ENCODE results near the gene NEK6. TPM values are rescaled to one million over a fixed set of nuclear protein-coding genes. Genes with fewer than 3 reads are reported as not detected.

The NEK6 gene
- total RNA-seq, 1 donor from 2014 or later: 47.7 TPM

DNA sequence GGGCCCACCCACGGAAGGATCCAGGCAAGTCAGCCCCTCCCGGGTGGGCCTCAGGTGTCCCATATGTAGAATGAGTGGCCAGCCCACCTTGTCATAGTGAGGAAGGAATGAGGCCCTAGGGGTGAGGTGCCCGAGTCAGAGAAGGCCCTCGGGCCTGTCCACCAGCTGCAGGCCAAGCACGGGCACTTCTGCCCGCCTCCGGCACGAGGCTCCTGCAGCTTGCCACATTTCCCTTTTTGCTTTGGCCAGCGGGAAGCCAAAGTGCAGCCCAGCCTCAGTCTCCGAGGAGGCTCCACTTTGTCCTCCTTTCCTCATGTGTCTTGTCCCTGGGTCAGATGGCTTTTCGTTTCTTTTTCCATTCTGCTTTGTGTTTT, 84.6 kb downstream of the NEK6 start:
- Mint-ChIP-seq H3K4me3 (ENCODE audit: low read depth) (no peak overlapping the region), H3K27me3 (ENCODE audit: low read depth) (no peaks in the 10 kb centered on the region), H3K9me3 (no peaks in the 10 kb centered on the region), H3K36me3 (ENCODE audit: low read depth) (peaks cover 24% of the 10 kb centered on the region), H3K27ac (no peak overlapping the region), H3K4me1 (ENCODE audit: low read depth) (no peaks in the 10 kb centered on the region)
- intact Hi-C loops (cut with micrococcal nuclease): no loop called here
- no peak for DNase-seq (ENCODE audit: low spot score)

DNA sequence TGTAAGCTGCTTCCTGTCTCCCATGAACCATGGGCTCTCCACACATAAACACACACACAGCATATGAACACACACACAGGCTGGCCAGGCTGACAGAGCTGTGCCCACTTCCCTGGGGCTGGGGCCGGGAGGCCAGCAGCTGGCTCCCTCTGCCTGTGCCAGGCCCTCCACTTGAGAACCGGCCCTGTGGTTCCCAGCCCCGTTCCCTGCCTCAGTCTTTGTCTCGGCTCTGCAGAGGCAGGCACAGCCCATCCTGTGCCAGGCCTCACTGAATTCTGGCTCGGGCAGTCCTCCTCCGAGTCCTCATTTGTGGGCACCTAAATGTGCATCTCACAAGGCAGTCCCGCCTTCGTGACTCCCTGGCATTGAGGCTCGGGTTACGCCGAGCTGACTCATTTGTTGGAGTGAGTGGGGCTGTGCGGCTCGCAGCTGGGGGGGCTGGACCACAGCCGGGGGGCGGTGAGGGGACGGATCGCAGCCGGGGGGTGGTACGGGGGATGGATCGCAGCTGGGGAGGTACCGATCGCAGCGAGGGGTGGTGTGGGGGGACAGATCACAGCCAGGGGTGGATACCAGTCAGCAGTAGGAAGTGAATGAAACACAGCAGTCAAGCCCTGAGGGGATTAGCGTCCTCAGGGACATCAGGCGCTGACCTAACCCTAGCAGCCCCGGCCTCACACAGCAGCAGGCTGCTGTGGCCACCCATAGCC, 85.2 kb downstream of the NEK6 start:
- Mint-ChIP-seq H3K27ac (no peak overlapping the region), H3K4me3 (ENCODE audit: low read depth) (no peak overlapping the region), H3K27me3 (ENCODE audit: low read depth) (no peaks in the 10 kb centered on the region), H3K4me1 (ENCODE audit: low read depth) (no peaks in the 10 kb centered on the region), H3K9me3 (no peaks in the 10 kb centered on the region), H3K36me3 (ENCODE audit: low read depth) (peaks cover 19% of the 10 kb centered on the region)
- DNase-seq (ENCODE audit: low spot score): no peak
- intact Hi-C loops (cut with micrococcal nuclease): no loop called here

DNA sequence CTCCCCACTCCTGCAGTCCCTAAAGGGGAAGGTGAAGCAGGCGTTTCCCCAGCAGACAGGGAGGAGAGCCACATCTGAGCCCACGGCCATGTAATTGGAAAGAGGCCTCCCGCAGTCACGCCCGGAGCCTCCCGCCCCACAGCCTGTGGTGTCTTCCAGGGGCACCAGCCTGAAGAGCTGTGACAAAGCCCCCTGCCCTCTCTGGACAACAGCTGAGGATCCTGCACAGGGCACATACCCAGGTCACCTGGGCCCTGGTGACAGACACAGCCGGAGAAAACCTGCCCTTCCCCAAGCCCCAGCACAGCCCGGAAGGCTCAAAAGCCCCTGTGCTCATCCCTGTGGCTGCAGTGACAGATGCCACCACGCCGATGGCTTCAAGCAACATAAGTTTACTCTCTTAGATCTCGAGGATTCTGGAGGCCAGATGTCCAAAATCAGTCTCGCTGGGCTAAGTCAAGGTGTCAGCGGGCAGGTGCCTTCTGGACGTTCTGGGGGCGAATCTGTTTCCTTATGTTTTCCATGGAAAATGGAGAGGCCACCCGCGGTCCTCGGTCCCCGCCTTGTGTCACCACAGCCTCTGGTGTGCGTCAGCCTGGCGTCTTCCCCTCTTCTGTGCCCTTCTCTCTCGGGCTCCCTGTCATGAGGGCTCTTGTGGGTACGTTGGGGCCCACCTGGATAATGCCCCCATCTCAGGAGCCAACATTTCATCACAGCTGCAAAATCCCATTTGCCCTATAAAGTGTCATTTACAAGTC, 86.0 kb downstream of the NEK6 start:
- H3K4me1 Mint-ChIP-seq (ENCODE audit: low read depth): no peaks in the 10 kb centered on the region
- H3K27ac Mint-ChIP-seq: no peak overlapping the region
- intact Hi-C loops (cut with micrococcal nuclease): no loop called here
- no peaks in the 10 kb centered on the region for H3K27me3 Mint-ChIP-seq (ENCODE audit: low read depth)
- no peaks in the 10 kb centered on the region for H3K9me3 Mint-ChIP-seq
- H3K36me3 Mint-ChIP-seq (ENCODE audit: low read depth): peaks cover 18% of the 10 kb centered on the region
- no peak for DNase-seq (ENCODE audit: low spot score)
- H3K4me3 Mint-ChIP-seq (ENCODE audit: low read depth): no peak overlapping the region

DNA sequence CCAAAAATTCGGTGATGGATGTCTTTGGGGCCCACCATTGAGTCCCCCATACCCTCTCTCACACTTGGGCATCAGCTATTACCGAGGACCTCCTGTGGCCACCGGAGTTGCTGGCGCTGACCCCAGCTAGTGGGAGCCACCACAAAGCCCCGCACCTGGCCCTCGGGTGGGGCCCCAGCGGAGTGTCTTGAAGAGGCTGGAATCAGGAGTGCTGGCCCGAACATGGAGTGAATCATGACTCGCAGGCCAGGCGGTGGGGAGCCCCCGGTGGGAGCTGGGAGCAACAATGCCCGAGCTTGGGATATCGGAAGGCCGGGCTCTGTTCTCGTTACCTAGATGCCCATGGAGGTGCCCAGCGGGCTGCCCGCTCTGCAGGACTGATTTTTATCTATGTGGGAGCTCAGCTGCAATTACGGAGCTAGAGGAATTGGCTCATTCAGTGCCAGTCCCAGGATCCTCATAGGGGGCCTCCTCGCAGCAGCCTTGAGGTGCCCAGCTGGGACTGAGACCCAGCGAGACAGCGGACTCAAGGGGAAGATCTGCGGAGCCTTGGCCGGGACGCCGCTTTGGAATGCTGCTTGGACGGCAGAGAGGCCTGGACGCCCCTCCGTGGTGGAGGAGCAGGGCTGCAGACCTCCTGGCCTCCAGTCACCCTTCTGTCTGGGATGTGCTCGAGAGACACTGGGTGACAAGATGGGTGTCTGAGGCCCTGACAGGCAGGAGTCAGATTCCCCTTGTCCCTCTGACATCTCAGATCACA, 86.7 kb downstream of the NEK6 start:
- no peak for DNase-seq (ENCODE audit: low spot score)

DNA sequence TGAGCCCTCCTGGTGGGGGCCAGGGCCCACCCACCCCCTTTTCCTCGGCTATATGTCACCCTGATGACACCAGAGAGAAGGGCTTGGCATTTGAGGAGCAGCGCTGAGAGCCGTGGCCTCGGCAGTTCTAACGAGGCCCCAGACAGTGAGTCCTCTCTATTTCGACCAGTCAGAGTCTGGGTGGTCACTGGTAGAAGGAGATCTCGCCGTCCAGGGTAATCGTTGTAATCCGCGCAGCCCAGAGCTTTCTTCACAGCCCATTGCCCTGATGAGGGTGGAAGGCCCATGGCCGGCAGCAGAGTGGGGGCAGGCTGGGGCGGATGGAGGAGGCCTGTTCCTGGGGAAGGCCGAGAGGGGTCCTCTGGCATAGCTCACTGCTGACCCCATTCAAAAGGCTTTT, 87.3 kb downstream of the NEK6 start:
- H3K36me3 Mint-ChIP-seq (ENCODE audit: low read depth): peaks cover 14% of the 10 kb centered on the region
- no peak overlapping the region for H3K4me3 Mint-ChIP-seq (ENCODE audit: low read depth)
- no peaks in the 10 kb centered on the region for H3K27me3 Mint-ChIP-seq (ENCODE audit: low read depth)
- no peaks in the 10 kb centered on the region for H3K4me1 Mint-ChIP-seq (ENCODE audit: low read depth)
- DNase-seq (ENCODE audit: low spot score): no peak
- H3K9me3 Mint-ChIP-seq: no peaks in the 10 kb centered on the region
- intact Hi-C loops (cut with micrococcal nuclease): no loop called here
- H3K27ac Mint-ChIP-seq: no peak overlapping the region

More for the DNA sequence above, 86.7 kb downstream of the NEK6 start:
- intact Hi-C loops (cut with micrococcal nuclease): no loop called here
- H3K4me3 Mint-ChIP-seq (ENCODE audit: low read depth): no peak overlapping the region
- peaks cover 15% of the 10 kb centered on the region for H3K36me3 Mint-ChIP-seq (ENCODE audit: low read depth)
- no peaks in the 10 kb centered on the region for H3K9me3 Mint-ChIP-seq
- no peaks in the 10 kb centered on the region for H3K27me3 Mint-ChIP-seq (ENCODE audit: low read depth)
- H3K4me1 Mint-ChIP-seq (ENCODE audit: low read depth): no peaks in the 10 kb centered on the region
- H3K27ac Mint-ChIP-seq: no peak overlapping the region

DNA sequence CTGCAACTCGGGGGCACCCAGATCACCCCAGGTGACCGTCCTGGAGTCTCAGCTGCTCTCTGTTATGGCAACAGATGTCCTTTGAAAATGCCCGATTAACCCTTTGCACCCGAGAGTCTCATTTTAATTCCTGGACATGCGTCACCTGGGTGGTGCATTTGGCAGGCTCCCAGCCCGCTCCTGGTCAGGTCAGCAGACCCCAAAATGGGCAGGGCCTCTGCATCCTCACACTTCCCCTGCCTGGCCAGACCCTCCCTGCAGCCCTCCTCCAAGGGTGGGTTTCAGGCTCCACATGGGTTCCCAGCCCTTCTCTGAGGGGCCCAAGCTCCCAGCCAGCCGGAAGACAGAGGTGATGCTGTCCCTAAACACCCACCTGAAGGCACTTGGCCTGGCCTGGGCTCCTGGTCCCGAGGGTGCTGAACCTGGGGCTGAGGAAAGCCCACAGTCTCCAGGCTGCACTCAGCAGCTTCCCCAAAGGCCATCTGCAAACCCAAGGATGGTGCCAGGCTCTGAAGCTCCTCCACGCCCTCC, 88.1 kb downstream of the NEK6 start:
- intact Hi-C loops (cut with micrococcal nuclease): no loop called here
- Mint-ChIP-seq H3K27ac (no peak overlapping the region), H3K4me3 (ENCODE audit: low read depth) (no peak overlapping the region), H3K27me3 (ENCODE audit: low read depth) (no peaks in the 10 kb centered on the region), H3K36me3 (ENCODE audit: low read depth) (peaks cover 18% of the 10 kb centered on the region), H3K9me3 (no peaks in the 10 kb centered on the region), H3K4me1 (ENCODE audit: low read depth) (no peaks in the 10 kb centered on the region)
- no peak for DNase-seq (ENCODE audit: low spot score)

DNA sequence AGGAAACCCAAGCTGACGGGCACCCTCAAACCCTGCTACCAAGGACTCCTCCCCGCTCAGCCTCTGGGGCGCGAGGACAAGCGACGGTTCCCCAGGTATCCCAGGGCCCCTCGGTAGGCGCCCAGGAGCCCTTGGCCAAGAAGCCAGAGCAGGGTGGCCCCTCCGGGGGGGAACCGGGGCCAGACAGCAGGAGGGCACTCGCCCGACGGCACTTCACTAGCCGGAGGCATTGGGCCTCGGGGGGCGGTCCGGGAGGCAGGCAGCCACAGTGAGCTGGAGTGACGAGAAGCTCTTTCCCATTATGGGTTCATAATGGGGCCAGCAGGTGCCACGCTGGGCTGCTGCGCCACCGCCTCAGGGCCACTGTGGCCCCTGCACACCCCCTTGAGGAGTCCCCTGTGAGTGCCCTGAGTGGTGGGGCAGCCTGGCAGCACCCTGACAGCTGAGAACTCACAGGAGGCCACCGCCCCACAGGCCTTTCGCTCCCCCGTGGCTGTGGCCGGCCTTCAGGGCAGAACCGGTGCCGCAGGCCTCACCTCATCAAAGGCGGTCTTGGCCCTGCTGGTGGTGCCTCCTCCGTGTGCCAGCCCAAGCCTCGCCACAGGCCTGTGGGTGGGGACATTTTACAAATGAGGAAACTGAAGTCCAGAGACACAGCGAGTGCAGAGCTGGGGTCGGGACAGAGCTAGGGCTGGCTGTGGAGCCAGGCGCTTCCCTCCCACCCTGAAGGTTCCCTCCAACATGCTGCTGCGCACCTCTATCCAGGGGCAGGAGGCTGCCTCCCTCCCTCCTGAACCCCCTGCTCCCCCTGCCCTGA, 88.8 kb downstream of the NEK6 start:
- H3K36me3 Mint-ChIP-seq (ENCODE audit: low read depth): peaks cover 20% of the 10 kb centered on the region
- intact Hi-C loops (cut with micrococcal nuclease): no loop called here
- no peak for DNase-seq (ENCODE audit: low spot score)
- H3K27ac Mint-ChIP-seq: no peak overlapping the region
- no peaks in the 10 kb centered on the region for H3K9me3 Mint-ChIP-seq
- H3K4me3 Mint-ChIP-seq (ENCODE audit: low read depth): no peak overlapping the region
- no peaks in the 10 kb centered on the region for H3K4me1 Mint-ChIP-seq (ENCODE audit: low read depth)
- no peaks in the 10 kb centered on the region for H3K27me3 Mint-ChIP-seq (ENCODE audit: low read depth)

DNA sequence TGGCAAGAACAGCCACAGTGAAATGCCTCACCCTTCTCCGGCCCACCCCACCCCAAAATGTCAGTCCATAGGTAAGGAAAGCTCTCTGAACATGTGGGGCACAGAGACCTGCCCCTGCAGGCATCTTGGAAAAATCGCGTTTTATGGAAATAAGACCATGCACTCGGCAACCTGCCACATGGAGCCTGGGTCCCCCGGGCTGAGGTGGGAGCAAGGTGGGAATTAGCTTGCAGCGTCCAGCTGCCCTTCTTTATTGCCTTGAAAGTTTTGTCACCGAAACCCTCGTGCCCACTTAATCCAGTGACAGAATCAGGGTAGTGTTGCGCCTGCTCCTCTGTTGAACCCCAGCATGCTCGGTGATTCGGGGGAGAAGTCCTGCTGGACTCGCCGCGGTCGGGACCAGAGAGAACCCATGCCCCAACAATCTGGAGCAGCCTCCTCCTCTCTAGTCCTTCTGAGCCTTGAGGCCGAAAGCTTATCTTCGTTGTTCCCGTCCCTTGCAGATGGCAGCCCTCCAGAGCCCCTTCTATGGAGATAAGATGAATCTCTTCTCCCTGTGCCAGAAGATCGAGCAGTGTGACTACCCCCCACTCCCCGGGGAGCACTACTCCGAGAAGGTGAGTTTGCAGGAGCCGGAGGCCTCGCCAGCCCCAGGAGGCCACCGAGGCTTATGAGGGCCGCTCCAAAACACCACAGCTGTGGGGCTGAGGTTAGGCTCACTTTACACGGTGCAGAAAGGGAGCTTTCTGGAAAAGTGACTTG, 89.6 kb downstream of the NEK6 start:
- H3K36me3 Mint-ChIP-seq (ENCODE audit: low read depth): peaks cover 29% of the 10 kb centered on the region
- intact Hi-C loops (cut with micrococcal nuclease): no loop called here
- DNase-seq (ENCODE audit: low spot score): no peak
- no peak overlapping the region for H3K4me3 Mint-ChIP-seq (ENCODE audit: low read depth)
- no peaks in the 10 kb centered on the region for H3K27me3 Mint-ChIP-seq (ENCODE audit: low read depth)
- H3K9me3 Mint-ChIP-seq: no peaks in the 10 kb centered on the region
- H3K27ac Mint-ChIP-seq: no peak overlapping the region
- no peaks in the 10 kb centered on the region for H3K4me1 Mint-ChIP-seq (ENCODE audit: low read depth)

DNA sequence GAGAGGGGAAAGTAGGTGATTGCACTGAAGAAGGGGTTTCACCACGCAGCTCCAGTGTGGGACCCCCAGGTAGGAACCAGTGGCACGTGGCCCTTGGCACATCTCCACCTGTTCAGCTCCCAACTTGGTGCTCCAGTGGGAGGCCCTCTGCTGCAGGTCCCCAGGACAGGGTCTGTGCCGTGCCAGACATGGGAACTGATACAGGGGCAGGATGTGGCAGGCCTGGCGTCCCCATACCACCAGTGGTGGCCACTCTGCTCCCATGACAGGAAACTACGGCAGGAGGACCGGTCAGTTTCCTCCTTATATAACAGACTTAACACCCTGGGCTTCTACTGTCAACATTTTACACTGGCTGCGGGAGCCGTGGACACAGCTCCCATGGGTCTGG, 90.2 kb downstream of the NEK6 start:
- no peaks in the 10 kb centered on the region for H3K9me3 Mint-ChIP-seq
- H3K27ac Mint-ChIP-seq: no peak overlapping the region
- intact Hi-C loops (cut with micrococcal nuclease): no loop called here
- H3K4me3 Mint-ChIP-seq (ENCODE audit: low read depth): no peak overlapping the region
- H3K27me3 Mint-ChIP-seq (ENCODE audit: low read depth): no peaks in the 10 kb centered on the region
- peaks cover 34% of the 10 kb centered on the region for H3K36me3 Mint-ChIP-seq (ENCODE audit: low read depth)
- no peaks in the 10 kb centered on the region for H3K4me1 Mint-ChIP-seq (ENCODE audit: low read depth)
- DNase-seq (ENCODE audit: low spot score): no peak

DNA sequence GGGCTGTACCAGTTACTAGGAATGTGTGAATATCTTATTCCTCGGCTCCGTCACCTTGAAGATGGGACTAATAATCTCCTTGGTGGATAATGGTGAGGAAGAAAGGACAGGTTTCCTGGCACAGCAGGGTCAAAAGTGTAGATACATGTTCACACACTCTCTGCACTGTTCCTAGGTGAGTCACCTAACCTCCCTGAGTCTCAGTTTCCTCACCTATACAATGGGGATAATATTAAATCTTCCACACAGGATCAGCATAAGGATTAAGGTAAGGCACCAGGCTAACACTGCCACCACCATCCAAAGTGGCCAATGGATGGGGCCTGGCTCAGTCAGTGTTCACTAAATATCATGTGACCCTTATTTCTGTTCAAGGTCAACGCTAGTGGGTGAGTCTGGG, 90.6 kb downstream of the NEK6 start:
- no peaks in the 10 kb centered on the region for H3K4me1 Mint-ChIP-seq (ENCODE audit: low read depth)
- H3K27ac Mint-ChIP-seq: no peak overlapping the region
- no peaks in the 10 kb centered on the region for H3K27me3 Mint-ChIP-seq (ENCODE audit: low read depth)
- intact Hi-C loops (cut with micrococcal nuclease): no loop called here
- DNase-seq (ENCODE audit: low spot score): no peak
- H3K36me3 Mint-ChIP-seq (ENCODE audit: low read depth): peaks cover 38% of the 10 kb centered on the region
- no peak overlapping the region for H3K4me3 Mint-ChIP-seq (ENCODE audit: low read depth)
- no peaks in the 10 kb centered on the region for H3K9me3 Mint-ChIP-seq

DNA sequence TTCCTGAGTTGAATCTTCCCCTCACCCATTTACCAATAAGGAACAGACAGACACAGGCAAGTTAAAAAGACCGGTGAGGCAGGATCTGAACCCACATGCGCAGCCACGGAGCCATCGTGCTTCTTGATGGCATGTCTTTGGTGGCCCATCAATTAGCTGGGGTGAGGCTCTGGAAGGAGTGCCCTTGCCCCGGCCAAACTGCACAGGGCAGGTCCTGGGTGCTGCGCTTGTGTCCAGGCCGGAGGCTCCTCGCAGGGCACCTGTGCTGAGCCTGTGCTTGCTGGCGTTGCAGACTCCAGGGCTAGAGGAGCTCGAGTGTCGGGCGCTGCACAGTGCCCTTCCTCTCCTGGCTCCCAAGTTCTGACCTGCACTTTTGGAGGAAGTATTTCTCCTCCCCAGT, 91.1 kb downstream of the NEK6 start:
- Mint-ChIP-seq H3K4me3 (ENCODE audit: low read depth) (no peak overlapping the region), H3K4me1 (ENCODE audit: low read depth) (no peaks in the 10 kb centered on the region), H3K27ac (no peak overlapping the region), H3K27me3 (ENCODE audit: low read depth) (no peaks in the 10 kb centered on the region), H3K36me3 (ENCODE audit: low read depth) (peaks cover 42% of the 10 kb centered on the region), H3K9me3 (no peaks in the 10 kb centered on the region)
- no peak for DNase-seq (ENCODE audit: low spot score)
- intact Hi-C loops (cut with micrococcal nuclease): no loop called here

DNA sequence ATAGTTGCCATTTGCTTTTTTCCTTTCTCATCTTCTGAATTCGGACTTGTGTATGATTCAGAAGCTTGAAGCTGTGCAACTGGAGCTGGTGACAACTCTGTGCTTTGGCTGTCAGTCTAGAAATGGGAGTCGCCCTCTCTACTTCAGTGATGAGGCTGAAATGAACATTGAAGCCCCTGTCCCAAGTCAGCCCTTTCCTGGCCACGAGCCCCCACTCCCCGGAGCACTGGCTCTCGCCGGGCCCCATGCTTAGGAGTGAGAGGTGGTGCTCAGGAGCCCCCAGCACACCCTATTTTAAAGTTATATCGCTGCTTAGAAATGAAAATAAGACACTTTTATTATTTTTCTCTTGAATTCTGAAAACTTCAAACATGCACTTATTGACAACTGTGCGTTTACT, 91.5 kb downstream of the NEK6 start:
- Mint-ChIP-seq H3K27me3 (ENCODE audit: low read depth) (no peaks in the 10 kb centered on the region), H3K9me3 (no peaks in the 10 kb centered on the region), H3K36me3 (ENCODE audit: low read depth) (peaks cover 42% of the 10 kb centered on the region), H3K27ac (no peak overlapping the region), H3K4me3 (ENCODE audit: low read depth) (no peak overlapping the region), H3K4me1 (ENCODE audit: low read depth) (no peaks in the 10 kb centered on the region)
- no peak for DNase-seq (ENCODE audit: low spot score)
- intact Hi-C loops (cut with micrococcal nuclease): no loop called here

All from activated T-helper 2 cell treated with anti-CD3 and anti-CD28 coated beads, Interferon-gamma antibody, Interleukin-2, Interleukin-4, amounts not matched to agents 10 μg/mL and 5 μg/mL and 100 μg/mL, durations not matched to agents 14 hours and 24 hours and 36 hours (primary cell).